ENCODE measurements around the gene RTN4R. TPM values are rescaled to one million over a fixed set of nuclear protein-coding genes. Genes with fewer than 3 reads are reported as not detected.

Gene RTN4R
- total and polyA plus RNA-seq, 2 donors from 2014 or later, result 1.2 to 2.5 TPM

- H3K4me1 ChIP-seq (ENCODE audit: control insufficient read depth in 2 of 3, insufficient read depth in 2 of 3, low read depth in 1 of 3, low read length in 3 of 3), result no peaks in the 10 kb centered on the region
- TF ChIP-seq CTCF (IDR thresholded peaks at IDR 0.05; ENCODE audit: borderline replicate concordance, extremely low read depth, insufficient read depth), result no peak
- FAIRE-seq, result no peak
- DNase-seq, result no peak
- no peaks in the 10 kb centered on the region for H3K27me3 ChIP-seq (ENCODE audit: control insufficient read depth, insufficient read depth, low read length)
- no peak overlapping the region for H3K9ac ChIP-seq (ENCODE audit: low read length in 3 of 3)
- intact Hi-C loops (cut with DNase I), result no loop called here
- no peaks in the 10 kb centered on the region for H3K9me3 ChIP-seq (ENCODE audit: control insufficient read depth in 2 of 3, insufficient read depth in 1 of 3, low read length in 3 of 3)
- H3K4me3 ChIP-seq (ENCODE audit: low read length in 3 of 3), result no peak overlapping the region
- no peak overlapping the region for H3K27ac ChIP-seq (ENCODE audit: low read depth in 2 of 2, low read length in 2 of 2)
- H3K36me3 ChIP-seq (ENCODE audit: control insufficient read depth in 2 of 3, insufficient read depth in 3 of 3, low read length in 3 of 3), result no peaks in the 10 kb centered on the region
Observed at GRCh38 chr22:20257212-20258020, 10.7 kb downstream of the RTN4R start.

GRCh38 chr22:20256551-20257211, 11.4 kb downstream of the RTN4R start:
- no peak for TF ChIP-seq CTCF (IDR thresholded peaks at IDR 0.05; ENCODE audit: borderline replicate concordance, extremely low read depth, insufficient read depth)
- H3K27ac ChIP-seq (ENCODE audit: low read depth in 2 of 2, low read length in 2 of 2), result no peak overlapping the region
- peaks cover 0 to 2% (median 0%) of the 10 kb centered on the region in 3 donors for H3K9me3 ChIP-seq (ENCODE audit: control insufficient read depth in 2 of 3, insufficient read depth in 1 of 3, low read length in 3 of 3)
- H3K36me3 ChIP-seq (ENCODE audit: control insufficient read depth in 2 of 3, insufficient read depth in 3 of 3, low read length in 3 of 3), result peaks cover 0 to 3% (median 0%) of the 10 kb centered on the region in 3 donors
- intact Hi-C loops (cut with DNase I), result no loop called here
- no peak overlapping the region for H3K4me3 ChIP-seq (ENCODE audit: low read length in 3 of 3)
- no peaks in the 10 kb centered on the region for H3K27me3 ChIP-seq (ENCODE audit: control insufficient read depth, insufficient read depth, low read length)
- FAIRE-seq (no peak), DNase-seq (no peak)
- H3K4me1 ChIP-seq (ENCODE audit: control insufficient read depth in 2 of 3, insufficient read depth in 2 of 3, low read depth in 1 of 3, low read length in 3 of 3), result no peaks in the 10 kb centered on the region
- H3K9ac ChIP-seq (ENCODE audit: low read length in 3 of 3), result no peak overlapping the region

- H3K4me1 ChIP-seq (ENCODE audit: control insufficient read depth in 2 of 3, insufficient read depth in 2 of 3, low read depth in 1 of 3, low read length in 3 of 3), result no peaks in the 10 kb centered on the region
- DNase-seq, result no peak
- peaks cover 0 to 4% (median 0%) of the 10 kb centered on the region in 3 donors for H3K9me3 ChIP-seq (ENCODE audit: control insufficient read depth in 2 of 3, insufficient read depth in 1 of 3, low read length in 3 of 3)
- intact Hi-C loops (cut with DNase I), result no loop called here
- FAIRE-seq, result no peak
- peaks cover 0 to 5% (median 0%) of the 10 kb centered on the region in 3 donors for H3K36me3 ChIP-seq (ENCODE audit: control insufficient read depth in 2 of 3, insufficient read depth in 3 of 3, low read length in 3 of 3)
- H3K4me3 ChIP-seq (ENCODE audit: low read length in 3 of 3), result no peak overlapping the region
- H3K27me3 ChIP-seq (ENCODE audit: control insufficient read depth, insufficient read depth, low read length), result no peaks in the 10 kb centered on the region
- no peak overlapping the region for H3K27ac ChIP-seq (ENCODE audit: low read depth in 2 of 2, low read length in 2 of 2)
- no peak for TF ChIP-seq CTCF (IDR thresholded peaks at IDR 0.05; ENCODE audit: borderline replicate concordance, extremely low read depth, insufficient read depth)
- no peak overlapping the region for H3K9ac ChIP-seq (ENCODE audit: low read length in 3 of 3)
Observed at GRCh38 chr22:20256027-20256426, 12.1 kb downstream of the RTN4R start.
